ENCODE results near the gene MED15. TPM values are rescaled to one million over a fixed set of nuclear protein-coding genes. Genes with fewer than 3 reads are reported as not detected.

Gene MED15
- total and polyA plus RNA-seq, 2 of the 4 experiments (the other 2 are of a cell fraction), result 19.0 to 68.8 TPM

- Histone ChIP-seq H3K4me3 (ENCODE audit: insufficient read depth, low read depth, low read length) (no peak overlapping the region), H2AK9ac (replicated peaks; ENCODE audit: low read depth, low read length, poor library complexity) (peak overlapping the region; percentile 71), H3K4ac (ENCODE audit: low read depth, low read length) (no peak overlapping the region), H3K27ac (ENCODE audit: insufficient read depth, low read length) (peak overlapping the region; percentile 2; the same call in 1 of the 2 replicates), H4K20me1 (ENCODE audit: insufficient read depth, low read length) (peaks cover 63% of the 10 kb centered on the region), H2BK120ac (ENCODE audit: low read depth, low read length) (no peak overlapping the region), H2BK20ac (ENCODE audit: low read depth, low read length) (no peak overlapping the region), H2AFZ (replicated peaks; ENCODE audit: low read length, poor library complexity) (no peak overlapping the region), H3K23ac (ENCODE audit: low read depth, low read length) (peak overlapping the region; percentile 51; the same call in 1 of the 2 replicates), H4K8ac (ENCODE audit: low read depth in 2 of 2, low read length in 2 of 2) (0 out of 4 replicates have a peak overlapping the region, but pooled peaks of 1 of the 2 experiments have one; percentile 34), H4K5ac (ENCODE audit: low read depth, low read length) (no peak overlapping the region), H2BK5ac (ENCODE audit: low read depth, low read length, poor library complexity, severe bottlenecking) (no peak overlapping the region), H3K4me1 (ENCODE audit: control insufficient read depth, insufficient read depth, low read length) (peaks cover 40% of the 10 kb centered on the region), H3K4me2 (ENCODE audit: low read depth, low read length) (no peak overlapping the region), H3K14ac (replicated peaks; ENCODE audit: low read depth, low read length) (no peak overlapping the region), H3K9me3 (ENCODE audit: control insufficient read depth, insufficient read depth, low read length) (no peaks in the 10 kb centered on the region), H3K36me3 (ENCODE audit: control insufficient read depth, insufficient read depth, low read length) (peaks cover 52% of the 10 kb centered on the region), H2BK15ac (ENCODE audit: low read depth, low read length) (no peak overlapping the region), H3K27me3 (ENCODE audit: control insufficient read depth, insufficient read depth, low read length) (no peaks in the 10 kb centered on the region), H3K56ac (ENCODE audit: extremely low read depth, insufficient read depth, low read length) (no peak overlapping the region), H3K18ac (ENCODE audit: low read depth, low read length) (no peak overlapping the region), H4K91ac (ENCODE audit: insufficient read depth, low read depth, low read length) (peak overlapping the region; percentile 0; the same call in 1 of the 2 replicates), H3K79me1 (ENCODE audit: low read depth in 1 of 2, low read length in 2 of 2) (peaks cover 29 to 88% of the 10 kb centered on the region in 2 experiments), H2AK5ac (ENCODE audit: low read depth, low read length) (peak overlapping the region; percentile 35; the same call in 1 of the 2 replicates), H3K9me1 (ENCODE audit: insufficient read depth, low read length) (peaks cover 36% of the 10 kb centered on the region), H3K9ac (ENCODE audit: low read depth, low read length) (no peak overlapping the region)
- ChIA-PET CTCF (interaction anchor here (0.8 to 3.2 kb wide), 5 partner anchors 10 to 28 kb away, joined by 3 to 16 read pairs (median 6); no protein-coding TSS in a partner anchor), POLR2A (ENCODE audit: unreplicated experiment) (no interaction called here)
- no TSS peak for BruUV-seq (replicated peaks)
- in situ Hi-C loops (cut with MboI; ENCODE audit: low sequenced_read_pairs), result no loop called here
- WGBS, 2 experiments (ENCODE audit: extremely low coverage in 2 of 2, insufficient read length in 1 of 2), result 94% methylated on average over 2 of the region's 13 CpGs; no CpG with 5 or more reads in 1 of the 2 experiments
- dilution Hi-C loops (cut with HindIII; ENCODE audit: low sequenced_read_pairs, unreplicated experiment), result no loop called here
- no peak for ATAC-seq (ENCODE audit: low read depth)
- TF ChIP-seq MAZ (IDR thresholded peaks at IDR 0.05; ENCODE audit: borderline replicate concordance, low read depth, low read length), result no peak
- no peak for TF ChIP-seq POLR2A (IDR thresholded peaks at IDR 0.05; ENCODE audit: low read depth, low read length)
- no peak for TF ChIP-seq NFE2L2 (IDR thresholded peaks at IDR 0.05; ENCODE audit: low read depth, low read length)
- no peak for TF ChIP-seq RFX5 (IDR thresholded peaks at IDR 0.05; ENCODE audit: low read depth, low read length)
- TF ChIP-seq CEBPB (IDR thresholded peaks at IDR 0.05; ENCODE audit: low read depth, low read length), result no peak
- no peak for TF ChIP-seq CHD1 (IDR thresholded peaks at IDR 0.05; ENCODE audit: low read depth, low read length)
- TF ChIP-seq MAFK (IDR thresholded peaks at IDR 0.05; ENCODE audit: low read depth, low read length), result no peak
- no peak for TF ChIP-seq ELK1 (IDR thresholded peaks at IDR 0.05; ENCODE audit: borderline replicate concordance, low read depth, low read length)
- no peak for TF ChIP-seq USF2 (IDR thresholded peaks at IDR 0.05; ENCODE audit: low read depth, low read length)
- no peak for TF ChIP-seq MXI1 (IDR thresholded peaks at IDR 0.05; ENCODE audit: borderline replicate concordance, low read depth, low read length)
- no peak for TF ChIP-seq BHLHE40 (IDR thresholded peaks at IDR 0.05; ENCODE audit: low read depth, low read length)
- no peak for TF ChIP-seq FOS (IDR thresholded peaks at IDR 0.05; ENCODE audit: low read depth, low read length)
- TF ChIP-seq CTCF (conservative IDR thresholded peaks at IDR 0.05; ENCODE audit: low read depth, low read length), result no peak
- peak; percentile 84 for DNase-seq
- intact Hi-C loops (cut with micrococcal nuclease), result loop anchor here (5.0 kb wide), 1 partner anchor 58 kb away; the partner anchor contains the start of gene MED15
Measured at GRCh38 chr22:20565079-20565734, 57.8 kb downstream of the MED15 start.

All from IMR-90 (cell line).